HUES48 (cell line): ENCODE measurements around the gene SDK1.

ENCODE experiments used
- H3K27ac ChIP-seq: one replicate; pipeline ENCODE4 v1.7.0; 2013; ENCODE audit warnings: low read depth, low read length, inconsistent platforms
- H3K27me3 ChIP-seq: 2 replicates; pipeline ENCODE4 v1.6.1; 2013; ENCODE audit warnings: mild to moderate bottlenecking, low read length; ENCODE audit not compliant: control insufficient read depth, insufficient read depth
- H3K36me3 ChIP-seq: 2 replicates; pipeline ENCODE4 v1.6.1; 2013; ENCODE audit warnings: low read length; ENCODE audit not compliant: control insufficient read depth, insufficient read depth
- H3K4me1 ChIP-seq: 2 replicates; pipeline ENCODE4 v1.6.1; 2013; ENCODE audit warnings: mild to moderate bottlenecking, low read length; ENCODE audit not compliant: control insufficient read depth, insufficient read depth
- H3K4me3 ChIP-seq: 2 replicates; pipeline ENCODE4 v1.5.1; 2013; ENCODE audit warnings: mild to moderate bottlenecking, low read depth, low read length
- H3K9ac ChIP-seq: 2 replicates; pipeline ENCODE4 v1.6.1; 2013; ENCODE audit warnings: mild to moderate bottlenecking, low read depth, low read length, moderate library complexity
- H3K9me3 ChIP-seq: 2 replicates; pipeline ENCODE4 v1.6.1; 2013; ENCODE audit warnings: low read length; ENCODE audit not compliant: control insufficient read depth, insufficient read depth

SDK1 gene

DNA sequence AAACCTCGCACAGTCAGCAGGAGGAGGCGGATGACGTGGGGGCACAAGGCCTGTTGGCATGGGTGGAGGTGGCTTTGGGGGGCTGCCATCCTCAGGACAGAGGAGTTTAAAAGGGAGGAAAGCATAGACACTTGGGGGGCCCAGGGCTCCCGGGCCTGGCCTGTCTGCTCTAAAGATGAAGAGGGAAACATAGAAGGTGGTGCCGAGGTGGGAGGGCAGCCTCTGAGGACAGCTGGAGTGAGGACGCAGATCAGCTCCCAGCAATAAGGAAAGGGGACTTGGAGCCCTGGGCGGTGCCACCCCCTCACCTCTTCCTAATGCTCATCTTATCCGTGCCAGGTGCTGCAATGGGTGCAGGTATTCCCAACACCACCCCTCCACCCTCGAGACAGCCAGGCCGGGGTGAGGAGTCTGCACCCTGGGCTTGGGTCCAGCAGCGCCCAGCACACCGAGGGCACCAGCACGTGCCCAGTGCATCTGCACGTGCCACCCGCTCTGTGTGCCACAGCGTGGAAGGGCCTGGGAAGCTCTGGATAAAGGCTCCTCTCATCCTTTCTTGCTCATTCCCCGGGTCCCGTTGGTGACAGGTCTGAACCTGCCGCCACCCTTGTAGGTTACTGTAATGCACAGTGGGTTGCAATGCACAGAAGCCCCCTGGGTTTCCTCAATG, 815.0 kb downstream of the SDK1 start:
- H3K4me1 ChIP-seq = no peaks in the 10 kb centered on the region
- H3K36me3 ChIP-seq = no peaks in the 10 kb centered on the region
- H3K9ac ChIP-seq = no peak overlapping the region
- H3K27ac ChIP-seq = no peak overlapping the region
- no peak overlapping the region for H3K4me3 ChIP-seq
- H3K9me3 ChIP-seq = peaks cover 5% of the 10 kb centered on the region; the same call in 1 of the 2 replicates
- no peaks in the 10 kb centered on the region for H3K27me3 ChIP-seq

DNA sequence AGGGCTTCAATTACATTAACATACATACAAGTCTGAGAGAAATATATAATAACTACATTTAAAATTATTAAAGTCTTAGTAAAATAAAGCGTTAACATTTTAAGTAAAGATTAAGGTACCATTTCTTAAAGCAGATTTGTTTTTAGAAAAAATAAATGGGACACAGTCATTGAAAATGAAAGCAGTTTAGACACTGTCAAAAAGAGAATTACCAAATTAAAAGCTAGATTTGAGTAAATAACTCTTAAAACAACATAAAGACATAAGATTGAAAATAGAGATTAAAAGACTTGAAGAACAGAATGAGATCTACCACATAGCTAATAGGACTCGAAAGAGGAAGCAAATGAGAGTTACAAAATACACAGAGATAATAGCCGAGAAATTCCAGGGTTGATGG, 818.8 kb downstream of the SDK1 start:
- H3K4me1 ChIP-seq = no peaks in the 10 kb centered on the region
- no peaks in the 10 kb centered on the region for H3K27me3 ChIP-seq
- H3K9ac ChIP-seq = no peak overlapping the region
- peaks cover 5% of the 10 kb centered on the region; the same call in 1 of the 2 replicates for H3K9me3 ChIP-seq
- no peak overlapping the region for H3K27ac ChIP-seq
- no peak overlapping the region for H3K4me3 ChIP-seq
- no peaks in the 10 kb centered on the region for H3K36me3 ChIP-seq

DNA sequence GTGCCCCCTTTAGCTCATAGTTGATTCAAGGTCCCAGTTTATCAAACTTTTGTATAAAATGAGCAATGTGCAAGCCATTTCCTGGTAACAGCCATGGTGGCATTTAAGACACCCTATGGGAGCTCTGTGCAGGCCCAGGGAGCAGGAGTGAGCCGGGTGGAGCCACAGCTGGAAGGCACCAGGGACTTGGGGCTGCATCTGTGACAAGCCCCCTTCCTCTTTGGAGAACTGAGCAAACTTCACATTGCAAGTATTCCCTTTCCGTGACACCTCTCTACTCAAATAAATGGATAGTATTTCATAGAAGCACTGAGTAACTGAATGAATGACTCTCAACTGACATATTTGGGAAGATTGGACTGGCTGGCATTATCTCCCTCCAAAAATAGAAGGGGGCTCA, 822.3 kb downstream of the SDK1 start:
- no peaks in the 10 kb centered on the region for H3K27me3 ChIP-seq
- no peak overlapping the region for H3K9ac ChIP-seq
- H3K36me3 ChIP-seq = no peaks in the 10 kb centered on the region
- H3K9me3 ChIP-seq = peaks cover 5% of the 10 kb centered on the region; the same call in 1 of the 2 replicates
- H3K27ac ChIP-seq = no peak overlapping the region
- H3K4me3 ChIP-seq = no peak overlapping the region
- H3K4me1 ChIP-seq = no peaks in the 10 kb centered on the region

DNA sequence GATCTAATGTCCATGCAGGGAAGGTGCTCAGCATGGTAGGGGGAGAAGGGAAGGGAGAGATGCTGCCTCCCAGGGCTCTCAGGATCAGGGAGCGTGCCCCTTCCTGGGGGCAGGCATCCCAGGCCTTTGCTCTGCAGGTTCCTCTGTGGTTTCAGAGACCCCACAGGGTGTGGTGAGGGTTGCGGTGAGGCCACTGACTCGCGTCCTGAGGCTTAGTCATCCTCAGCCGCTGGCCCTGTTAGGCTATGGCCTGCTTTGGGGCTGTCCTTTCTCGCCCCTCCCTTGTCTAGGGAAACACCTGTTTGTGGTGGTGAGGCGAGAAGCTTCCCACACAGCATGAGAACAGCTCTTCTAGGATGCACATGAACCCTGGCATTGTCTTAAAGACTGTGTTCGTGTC, 822.8 kb downstream of the SDK1 start:
- H3K4me1 ChIP-seq = no peaks in the 10 kb centered on the region
- no peak overlapping the region for H3K9ac ChIP-seq
- H3K9me3 ChIP-seq = peaks cover 5% of the 10 kb centered on the region; the same call in 1 of the 2 replicates
- no peaks in the 10 kb centered on the region for H3K36me3 ChIP-seq
- no peak overlapping the region for H3K4me3 ChIP-seq
- no peak overlapping the region for H3K27ac ChIP-seq
- no peaks in the 10 kb centered on the region for H3K27me3 ChIP-seq

DNA sequence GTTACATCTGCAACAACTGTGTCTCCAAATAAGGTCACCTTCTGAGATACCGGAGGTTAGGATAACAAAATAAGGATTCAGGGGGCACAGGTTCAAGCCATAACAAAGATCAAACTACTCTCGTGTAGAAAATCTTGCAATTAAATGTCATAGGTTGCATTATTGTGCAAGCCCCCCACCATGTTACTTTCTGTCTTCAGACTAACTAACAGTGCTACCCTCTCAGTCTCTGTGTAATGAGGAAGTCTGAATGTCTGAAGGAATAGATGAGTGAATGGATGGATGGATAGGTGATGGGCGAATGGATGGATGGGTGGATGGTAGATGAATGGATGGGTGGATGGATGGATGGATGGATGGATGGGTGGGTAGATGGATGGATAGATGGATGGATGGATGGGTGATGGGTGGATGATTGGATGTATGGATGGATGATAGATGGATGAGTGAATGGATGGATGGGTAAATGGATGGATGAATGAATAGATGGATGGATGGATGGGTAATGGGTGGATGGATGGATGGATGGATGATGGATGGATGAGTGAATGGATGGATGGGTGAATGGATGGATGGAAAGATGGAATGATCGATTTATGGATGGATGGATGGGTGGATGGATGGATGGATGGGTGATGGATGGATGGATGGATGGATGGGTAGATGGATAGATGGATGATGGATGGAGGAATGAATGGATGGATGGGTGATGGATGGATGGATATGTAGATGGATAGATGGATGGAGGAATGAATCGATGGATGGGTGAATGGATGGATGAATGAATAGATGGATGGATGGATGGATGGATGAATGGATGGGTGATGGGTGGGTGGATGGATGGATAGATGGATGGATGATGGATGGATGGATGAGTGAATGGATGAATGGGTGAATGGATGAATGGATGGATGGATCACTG, 823.8 kb downstream of the SDK1 start:
- Histone ChIP-seq H3K27ac (no peak overlapping the region), H3K27me3 (no peaks in the 10 kb centered on the region), H3K9ac (no peak overlapping the region), H3K4me1 (no peaks in the 10 kb centered on the region), H3K9me3 (peaks cover 5% of the 10 kb centered on the region; the same call in 1 of the 2 replicates), H3K4me3 (no peak overlapping the region), H3K36me3 (no peaks in the 10 kb centered on the region)

DNA sequence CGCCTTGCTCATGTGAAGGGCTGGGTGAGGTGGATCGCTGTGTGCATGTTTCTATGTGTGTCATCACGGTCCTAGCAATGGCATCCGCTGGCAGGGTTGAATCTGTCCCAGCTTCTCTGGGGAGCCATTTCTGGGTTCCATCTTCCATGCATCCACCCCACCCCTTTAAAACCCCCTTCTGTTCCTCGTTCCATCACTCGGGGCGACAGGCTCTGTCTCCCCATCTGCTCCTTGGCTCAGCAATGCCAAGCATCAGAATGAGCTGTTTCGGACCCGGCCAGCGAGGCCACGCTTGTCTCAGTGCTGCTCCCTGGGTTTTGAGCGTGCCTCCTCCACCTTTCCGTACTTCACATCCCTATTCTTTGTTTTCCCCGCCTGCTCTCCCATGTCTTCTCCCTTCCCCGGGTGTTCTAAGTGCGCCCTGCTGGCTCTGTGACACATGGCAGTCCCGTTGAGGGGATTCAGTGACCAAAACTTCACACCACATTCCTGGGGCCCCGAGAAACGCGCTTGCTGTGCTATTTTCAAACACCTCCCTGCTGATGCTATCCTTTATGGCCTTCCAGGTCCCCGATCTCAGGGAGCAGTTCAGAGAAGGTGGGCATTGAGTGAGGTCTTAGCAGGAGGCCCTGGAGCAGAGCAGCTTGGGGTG, 827.0 kb downstream of the SDK1 start:
- no peak overlapping the region for H3K9ac ChIP-seq
- H3K27me3 ChIP-seq = no peaks in the 10 kb centered on the region

DNA sequence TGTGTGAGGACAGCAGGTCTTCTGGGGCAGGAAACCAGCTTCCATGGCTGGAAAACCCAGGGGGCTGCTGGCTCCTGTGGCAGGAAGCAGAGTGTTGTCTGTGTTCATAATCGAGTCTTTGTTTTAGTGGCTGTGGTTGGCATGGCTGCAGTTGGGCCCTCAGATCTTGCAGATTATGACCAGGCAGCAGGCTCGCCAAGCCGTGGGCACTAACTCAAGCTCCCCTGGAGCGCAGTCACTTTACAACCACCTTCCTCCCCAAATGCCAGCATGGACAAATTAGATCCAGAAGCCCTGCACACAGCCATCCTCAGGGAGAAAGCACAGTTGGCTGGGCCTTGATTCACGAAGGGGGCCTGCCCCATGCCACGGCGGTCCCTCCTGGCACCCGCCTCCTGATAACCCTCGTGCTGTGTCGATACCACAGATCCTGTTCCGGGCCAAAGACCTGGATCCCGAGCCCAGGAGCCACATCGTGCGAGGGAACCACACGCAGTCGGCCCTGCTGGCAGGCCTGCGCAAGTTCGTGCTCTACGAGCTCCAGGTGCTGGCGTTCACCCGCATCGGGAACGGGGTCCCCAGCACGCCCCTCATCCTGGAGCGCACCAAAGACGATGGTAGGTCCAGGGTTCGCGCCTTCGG, 828.5 kb downstream of the SDK1 start:
- no peak overlapping the region for H3K4me3 ChIP-seq
- no peaks in the 10 kb centered on the region for H3K9me3 ChIP-seq
- no peak overlapping the region for H3K27ac ChIP-seq
- H3K9ac ChIP-seq = no peak overlapping the region
- peaks cover 13% of the 10 kb centered on the region for H3K4me1 ChIP-seq
- no peaks in the 10 kb centered on the region for H3K36me3 ChIP-seq
- H3K27me3 ChIP-seq = no peaks in the 10 kb centered on the region

More for the DNA sequence above, 827.0 kb downstream of the SDK1 start:
- H3K4me3 ChIP-seq = no peak overlapping the region
- peaks cover 13% of the 10 kb centered on the region for H3K4me1 ChIP-seq
- H3K27ac ChIP-seq = no peak overlapping the region
- H3K36me3 ChIP-seq = no peaks in the 10 kb centered on the region
- no peaks in the 10 kb centered on the region for H3K9me3 ChIP-seq

DNA sequence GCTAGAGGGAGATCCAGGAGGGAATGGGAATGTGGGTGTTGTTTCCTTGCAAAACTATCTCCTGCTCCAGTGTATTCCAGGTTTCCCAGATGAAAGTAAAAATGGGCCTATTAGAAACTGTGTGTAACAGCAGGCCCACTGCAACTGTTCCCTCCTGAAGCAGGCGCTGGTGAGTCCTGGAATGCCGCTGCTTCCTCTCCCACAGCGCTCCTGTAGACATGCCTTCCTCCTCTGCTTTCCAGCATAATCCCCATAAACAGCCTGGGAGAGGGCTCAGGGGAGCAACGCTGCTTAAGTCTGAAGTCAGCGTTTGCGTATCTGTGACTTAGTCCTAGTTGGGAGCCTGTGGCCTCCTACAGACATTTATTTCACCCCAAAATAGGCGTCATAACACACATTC, 830.0 kb downstream of the SDK1 start:
- H3K27me3 ChIP-seq = no peaks in the 10 kb centered on the region
- H3K4me3 ChIP-seq = no peak overlapping the region
- H3K9me3 ChIP-seq = no peaks in the 10 kb centered on the region
- H3K27ac ChIP-seq = no peak overlapping the region
- no peaks in the 10 kb centered on the region for H3K36me3 ChIP-seq
- no peak overlapping the region for H3K9ac ChIP-seq
- H3K4me1 ChIP-seq = peaks cover 22% of the 10 kb centered on the region

DNA sequence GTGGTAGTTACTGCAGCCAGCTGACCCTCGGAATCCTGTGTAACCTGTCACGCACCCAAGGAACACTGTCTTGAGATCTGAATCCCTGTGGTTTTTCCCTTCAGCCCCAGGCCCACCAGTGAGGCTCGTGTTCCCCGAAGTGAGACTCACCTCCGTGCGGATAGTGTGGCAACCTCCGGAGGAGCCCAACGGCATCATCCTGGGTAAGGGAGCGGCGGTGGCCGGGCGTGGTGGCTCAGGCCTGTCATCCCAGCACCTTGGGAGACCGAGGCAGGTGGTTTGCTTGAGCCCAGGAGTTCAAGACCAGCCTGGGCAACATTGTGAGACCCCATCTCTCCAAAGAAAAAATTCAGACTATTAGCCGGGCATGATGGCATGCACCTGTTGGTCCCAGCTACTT, 831.2 kb downstream of the SDK1 start:
- H3K9me3 ChIP-seq = no peaks in the 10 kb centered on the region

DNA sequence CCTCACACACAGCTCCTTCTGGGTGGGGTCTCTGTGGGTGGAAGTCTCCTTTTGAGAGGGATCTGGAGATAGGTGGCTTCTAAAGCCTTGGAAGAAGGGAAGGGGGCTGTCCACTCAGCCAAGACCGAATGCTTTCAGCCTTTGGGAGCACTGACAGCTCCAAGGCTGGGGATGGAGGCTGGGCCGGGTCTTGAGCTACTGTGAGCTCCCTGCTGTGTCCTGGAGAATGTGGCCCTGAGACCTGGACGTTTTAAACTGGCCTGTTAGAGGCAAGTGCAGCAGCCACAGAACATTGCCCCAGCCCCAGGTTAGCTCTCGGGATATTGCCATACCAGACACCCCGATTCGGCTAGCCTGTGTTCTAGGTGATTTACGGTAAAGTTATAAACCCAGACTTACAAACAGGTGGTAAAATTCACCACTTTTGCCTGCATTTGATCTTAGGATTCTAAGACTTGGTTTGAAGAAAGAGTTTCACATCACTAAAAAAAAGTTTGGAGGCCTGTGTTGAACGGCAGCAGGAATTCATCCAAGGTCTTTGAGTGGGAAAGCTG, 832.5 kb downstream of the SDK1 start:
- H3K4me1 ChIP-seq = peaks cover 22% of the 10 kb centered on the region
- H3K9me3 ChIP-seq = no peaks in the 10 kb centered on the region
- no peak overlapping the region for H3K9ac ChIP-seq
- no peaks in the 10 kb centered on the region for H3K36me3 ChIP-seq
- no peak overlapping the region for H3K27ac ChIP-seq
- H3K27me3 ChIP-seq = no peaks in the 10 kb centered on the region
- no peak overlapping the region for H3K4me3 ChIP-seq

More for the DNA sequence above, 831.2 kb downstream of the SDK1 start:
- no peak overlapping the region for H3K4me3 ChIP-seq
- H3K27ac ChIP-seq = no peak overlapping the region
- H3K27me3 ChIP-seq = no peaks in the 10 kb centered on the region
- H3K9ac ChIP-seq = no peak overlapping the region
- H3K36me3 ChIP-seq = no peaks in the 10 kb centered on the region
- H3K4me1 ChIP-seq = peaks cover 22% of the 10 kb centered on the region
